ENCODE data around the gene ZNF827.

Gene ZNF827

DNA sequence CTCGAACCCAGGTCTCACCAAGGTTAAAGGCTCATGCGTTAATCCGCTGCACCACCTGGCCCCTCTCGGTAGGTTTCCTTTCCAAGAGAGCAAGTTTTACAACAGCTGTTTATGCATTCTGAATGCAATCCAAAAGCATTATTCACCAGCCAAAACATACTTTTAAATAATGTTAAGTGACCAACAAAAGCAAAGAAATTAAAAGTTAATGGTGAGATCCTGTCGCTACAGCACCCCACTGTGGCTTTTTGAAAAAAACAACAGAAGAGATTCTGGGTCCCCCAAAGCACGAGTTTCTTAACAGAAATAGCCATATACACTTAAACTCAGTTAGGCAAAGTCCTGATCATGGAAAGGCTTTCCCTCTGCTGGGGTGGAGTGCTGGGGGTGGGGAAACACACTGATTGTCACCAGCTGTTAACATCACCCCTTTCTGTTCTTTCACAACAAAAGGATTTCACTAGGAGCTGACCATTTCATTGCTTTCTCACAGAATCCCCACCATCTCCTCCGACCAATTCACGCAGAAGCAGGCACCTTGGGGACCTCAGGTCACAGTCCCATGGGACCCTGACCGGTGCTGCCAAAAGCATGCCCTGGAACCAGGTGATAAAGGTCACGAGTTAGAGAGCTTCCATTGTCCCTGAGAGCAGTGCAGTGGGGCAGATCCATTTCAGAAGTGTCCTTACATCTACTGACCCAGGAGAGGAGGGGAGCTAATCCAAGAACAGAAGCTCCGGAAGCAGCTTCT lies 51.2 kb downstream of the ZNF827 start:
- FAIRE-seq, result peak; percentile 72

DNA sequence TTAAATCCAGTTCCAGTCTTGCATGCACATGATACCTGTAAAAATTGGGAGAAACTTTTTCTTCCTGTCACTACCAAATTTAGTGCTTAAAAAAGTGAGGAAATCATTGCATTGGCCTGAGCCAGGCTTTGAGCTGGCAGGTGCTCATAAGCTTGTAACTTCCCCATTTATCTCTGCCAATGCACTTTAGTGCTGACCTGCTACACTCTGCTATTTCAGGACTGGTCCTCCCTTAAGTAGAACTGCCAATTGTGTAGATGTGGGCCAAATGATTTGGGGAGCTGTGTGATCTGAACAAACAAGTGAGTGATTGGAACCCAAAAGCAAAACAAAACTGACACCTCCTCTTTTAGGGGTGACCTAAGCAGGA lies 51.8 kb downstream of the ZNF827 start:
- no peak for FAIRE-seq

DNA sequence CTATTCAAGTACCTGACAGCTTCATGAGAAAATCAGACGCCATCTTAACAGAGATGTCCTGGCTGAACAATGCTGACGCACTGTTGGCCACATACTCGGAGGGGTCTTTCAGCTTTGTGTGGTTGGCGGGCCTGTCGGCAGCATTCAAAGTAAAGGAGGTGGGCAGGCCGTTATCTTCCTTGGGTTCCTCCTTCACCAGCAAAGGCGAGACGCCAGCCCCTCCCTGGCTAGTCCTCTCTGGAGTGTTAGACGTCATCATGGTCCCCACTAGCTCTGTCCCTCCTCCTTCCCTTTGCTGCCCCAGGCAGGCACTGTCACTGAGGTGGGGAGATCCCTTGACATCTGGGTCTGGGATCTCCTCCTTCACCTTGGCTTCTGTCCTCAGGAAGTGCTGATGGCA lies 53.0 kb downstream of the ZNF827 start:
- no peak for FAIRE-seq

DNA sequence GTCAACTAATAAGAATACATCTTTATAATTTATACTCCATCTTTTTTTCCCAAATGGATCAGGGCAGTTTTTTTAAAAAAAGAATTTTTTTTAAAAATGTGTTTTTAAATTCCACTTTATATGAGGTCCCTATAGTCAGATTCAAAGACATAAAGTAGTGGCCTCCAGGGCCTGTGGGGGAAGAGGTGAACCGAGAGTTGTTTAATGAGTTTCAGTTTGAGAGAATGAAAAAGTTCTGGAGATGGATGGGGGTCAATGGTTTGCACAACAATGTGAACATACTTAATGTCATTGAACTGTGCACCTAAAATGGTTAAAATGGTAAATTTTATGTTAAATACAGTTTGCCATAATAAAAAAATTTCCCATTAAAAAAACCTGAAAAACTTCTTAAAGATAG lies 53.8 kb downstream of the ZNF827 start:
- no peak for FAIRE-seq

DNA sequence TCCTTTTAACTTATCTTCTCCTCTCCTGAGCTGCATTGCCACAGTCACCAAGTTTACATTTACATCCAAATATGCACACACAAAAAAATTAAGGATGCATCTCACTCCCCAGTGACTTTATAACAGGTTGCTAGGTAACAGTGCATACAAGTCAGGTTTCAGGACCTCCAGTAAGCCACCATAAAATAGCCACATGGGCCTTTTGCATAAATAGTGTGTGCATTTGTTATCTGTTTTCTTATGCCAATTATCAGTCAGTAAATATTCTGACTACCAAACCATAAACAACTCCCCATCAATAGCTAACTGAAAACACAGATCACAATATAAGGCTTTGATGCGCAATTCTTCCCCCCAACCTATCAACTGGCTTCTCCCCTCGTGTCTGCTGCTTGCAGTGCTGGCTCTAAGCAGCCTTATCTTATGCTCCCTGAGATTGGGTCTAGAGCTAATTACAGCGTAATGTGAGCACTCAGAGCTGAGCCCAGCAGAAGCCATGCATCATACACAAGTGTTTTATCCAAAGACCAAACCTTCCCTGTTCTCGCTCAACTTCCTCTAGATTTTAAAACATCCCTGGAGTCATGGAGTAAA lies 55.4 kb downstream of the ZNF827 start:
- FAIRE-seq, result no peak

DNA sequence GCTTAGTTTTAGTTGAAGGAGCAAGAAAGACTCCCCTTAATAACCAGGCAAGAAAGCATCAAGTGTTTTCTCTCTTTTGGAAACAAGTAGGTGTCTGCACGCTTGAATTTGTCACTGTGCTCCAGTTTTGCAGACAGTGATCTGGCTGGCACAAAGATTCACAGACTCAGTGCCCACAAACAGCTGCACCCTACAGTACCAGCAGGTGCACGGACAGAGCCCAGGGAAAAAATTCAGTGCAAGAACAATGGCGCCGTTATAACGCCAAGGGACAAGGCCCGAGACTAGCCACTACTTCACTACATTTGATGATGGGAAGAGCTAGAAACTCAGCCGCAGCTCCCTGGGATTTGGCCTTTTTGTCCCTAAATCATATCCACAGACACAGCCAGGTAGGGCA lies 56.0 kb downstream of the ZNF827 start:
- no peak for FAIRE-seq

DNA sequence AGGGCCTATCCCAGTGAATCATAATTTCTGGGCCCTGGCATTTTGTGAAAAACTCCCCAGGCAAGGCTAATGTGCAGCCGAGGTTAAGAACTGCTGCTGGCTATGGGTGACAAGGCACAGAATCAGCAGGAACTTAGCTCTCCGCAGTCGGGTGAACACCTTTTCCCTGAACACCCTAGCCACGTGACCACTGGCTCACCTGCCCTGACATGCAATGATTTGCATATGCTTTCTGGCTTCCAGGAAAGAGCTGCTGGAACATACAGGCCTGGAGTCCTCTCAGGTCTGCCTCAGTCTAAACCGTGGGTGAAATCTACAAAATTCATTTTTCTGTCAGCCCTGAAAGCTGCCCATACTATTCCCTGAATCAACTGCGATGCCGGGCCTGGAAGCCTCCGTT lies 56.6 kb downstream of the ZNF827 start:
- no peak for FAIRE-seq

DNA sequence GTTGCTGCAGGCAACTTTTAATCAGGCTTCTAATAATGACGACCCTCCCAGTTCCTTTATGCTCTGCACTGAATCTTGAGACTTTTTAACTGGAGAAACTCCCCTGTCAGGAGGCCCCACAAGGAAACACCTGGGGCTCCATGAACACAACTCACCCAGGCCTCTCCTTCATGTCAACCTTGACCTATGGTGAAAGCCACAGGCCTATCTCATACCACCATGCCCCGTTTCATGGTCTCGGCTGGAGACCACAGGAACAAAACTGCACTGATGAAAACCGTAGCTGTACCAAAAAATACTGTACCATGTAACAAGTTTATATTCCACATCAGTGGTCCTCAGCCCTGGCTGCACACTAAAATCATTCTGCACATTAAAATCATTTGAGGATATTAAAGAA lies 57.0 kb downstream of the ZNF827 start:
- no peak for FAIRE-seq

DNA sequence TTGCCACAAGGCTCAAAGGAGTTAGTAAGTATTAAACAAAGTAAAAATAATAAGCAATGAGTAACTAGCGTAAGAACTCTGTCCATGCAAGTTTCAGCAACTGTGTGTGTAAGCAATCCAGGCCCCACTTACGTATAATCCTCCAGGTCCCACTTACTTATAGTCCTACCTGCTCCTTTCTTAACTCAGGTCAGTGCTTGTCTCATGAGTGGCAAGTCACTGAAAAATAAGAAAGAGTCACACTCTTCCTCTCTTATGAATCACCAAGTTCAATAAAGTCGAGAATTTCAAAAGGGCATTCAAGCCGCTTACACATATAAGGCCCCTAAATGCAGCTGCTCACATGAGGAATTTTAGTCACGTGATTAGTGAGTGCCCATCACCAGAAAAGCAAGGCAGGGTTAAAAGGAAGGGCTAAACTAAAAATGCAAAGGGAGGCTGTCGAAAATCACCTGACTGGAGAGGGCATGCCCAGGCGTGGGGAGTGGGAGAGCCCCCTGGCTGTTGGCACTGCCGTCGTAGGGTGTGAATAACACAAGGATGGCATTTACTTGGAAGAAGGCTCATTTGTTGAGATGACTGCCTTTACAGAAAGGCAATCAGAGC lies 58.2 kb downstream of the ZNF827 start:
- FAIRE-seq, result no peak

DNA sequence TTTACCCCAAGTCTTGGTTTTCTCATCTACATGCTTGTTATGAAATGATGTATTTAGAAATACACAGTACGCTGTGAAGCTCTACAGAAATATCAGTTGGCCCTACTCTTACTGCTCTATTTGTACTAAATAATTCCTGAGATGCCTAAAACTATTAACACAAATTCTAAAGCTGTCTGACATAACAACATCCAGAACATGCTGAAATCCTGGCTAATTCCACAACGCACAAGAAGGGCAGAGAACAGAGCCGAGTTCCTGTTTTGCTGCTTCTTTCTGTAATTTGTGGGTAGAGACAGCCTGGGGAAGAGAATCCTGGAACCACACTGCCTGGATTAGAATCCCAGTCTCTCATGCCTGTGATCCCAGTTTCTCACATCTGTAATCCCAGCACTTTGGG lies 59.0 kb downstream of the ZNF827 start:
- FAIRE-seq, result no peak

DNA sequence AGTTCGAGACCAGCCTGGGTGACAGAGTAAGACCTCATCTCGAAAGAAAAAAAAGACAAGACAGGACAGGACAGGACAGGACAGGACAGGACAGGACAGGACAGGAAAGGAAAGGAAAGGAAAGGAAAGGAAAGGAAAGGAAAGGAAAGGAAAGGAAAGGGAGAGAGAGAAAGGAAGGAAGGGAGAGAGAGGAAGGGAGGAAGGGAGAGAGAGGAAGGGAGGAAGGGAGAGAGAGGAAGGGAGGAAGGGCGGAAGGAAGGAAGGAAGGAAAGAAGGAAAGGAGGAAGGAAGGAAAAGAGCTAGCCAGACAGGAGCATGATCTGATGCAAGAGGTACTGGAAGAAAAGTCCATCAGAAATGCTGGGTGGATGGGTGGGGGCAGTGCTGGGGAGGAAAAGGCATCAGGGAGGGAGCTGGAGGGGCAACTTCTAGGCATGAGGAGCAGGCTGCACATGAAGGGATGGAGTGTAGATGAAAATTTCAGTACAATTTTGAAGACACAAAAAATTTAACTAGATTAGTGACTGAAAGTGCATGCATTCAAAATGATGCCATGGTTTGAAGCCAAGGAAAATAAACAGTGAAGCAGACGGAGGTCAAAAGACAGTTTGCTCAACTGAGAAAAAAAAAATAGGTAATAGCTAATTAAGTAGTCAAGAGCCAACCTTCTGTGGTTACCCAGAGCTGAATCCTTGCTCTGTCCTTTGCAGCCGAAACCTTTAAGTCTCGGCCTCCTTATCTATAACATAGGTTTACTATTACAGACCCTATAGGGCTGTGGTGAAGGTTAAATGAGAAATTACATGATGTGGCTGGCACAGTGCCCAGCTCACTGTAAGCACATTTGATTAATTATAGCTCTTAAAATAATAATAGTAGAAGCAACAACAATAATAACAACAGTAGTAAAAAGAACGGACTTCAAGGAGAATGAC lies 59.9 kb downstream of the ZNF827 start:
- FAIRE-seq, result no peak

DNA sequence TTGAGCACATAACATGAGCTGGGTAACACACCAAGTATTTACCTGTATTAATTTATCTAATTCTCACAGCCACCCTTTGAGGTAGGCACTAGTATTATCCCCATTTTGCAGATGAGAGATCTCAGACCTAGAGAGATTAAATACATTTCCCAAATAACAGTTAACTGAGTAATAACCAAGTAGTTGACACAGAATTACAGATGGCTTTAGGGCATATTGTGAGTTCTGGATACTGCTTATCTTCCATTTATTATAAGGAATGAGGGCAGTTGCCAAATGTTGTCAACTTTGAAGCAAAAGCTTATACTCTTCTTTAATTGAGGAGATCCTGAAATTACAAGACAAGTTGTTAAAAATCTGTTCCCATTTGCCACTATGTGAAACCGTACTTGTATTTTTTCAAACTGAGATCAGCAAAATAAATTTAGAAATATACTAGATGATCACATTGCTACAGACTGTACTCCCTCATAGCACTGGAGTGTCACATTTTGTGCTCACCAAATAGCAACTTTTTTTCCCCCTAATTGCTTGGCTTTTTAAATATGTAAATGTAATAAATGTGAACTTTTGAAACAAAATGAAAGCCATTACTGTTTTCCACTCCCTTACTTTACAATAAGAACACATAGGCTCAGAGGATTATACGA lies 62.0 kb downstream of the ZNF827 start:
- no peak for FAIRE-seq

DNA sequence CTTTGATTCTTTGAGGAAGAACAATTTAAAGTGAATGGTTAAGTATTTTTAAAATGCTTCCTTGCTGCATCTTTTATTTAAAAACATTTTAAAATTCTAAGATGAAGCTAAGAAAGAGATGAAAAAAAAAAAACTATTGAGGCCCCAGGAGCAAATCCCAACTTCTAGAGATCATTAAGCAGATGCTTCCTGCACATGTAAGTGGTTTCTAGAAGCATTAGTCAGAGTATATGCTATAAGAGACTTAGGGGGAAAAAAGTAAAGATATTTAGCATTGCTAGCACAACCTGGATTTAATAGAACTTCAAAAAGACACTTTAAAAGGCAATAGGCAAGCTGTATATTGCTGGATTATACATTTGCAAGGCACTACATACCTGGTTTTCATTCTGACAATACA lies 64.7 kb downstream of the ZNF827 start:
- FAIRE-seq, result no peak

DNA sequence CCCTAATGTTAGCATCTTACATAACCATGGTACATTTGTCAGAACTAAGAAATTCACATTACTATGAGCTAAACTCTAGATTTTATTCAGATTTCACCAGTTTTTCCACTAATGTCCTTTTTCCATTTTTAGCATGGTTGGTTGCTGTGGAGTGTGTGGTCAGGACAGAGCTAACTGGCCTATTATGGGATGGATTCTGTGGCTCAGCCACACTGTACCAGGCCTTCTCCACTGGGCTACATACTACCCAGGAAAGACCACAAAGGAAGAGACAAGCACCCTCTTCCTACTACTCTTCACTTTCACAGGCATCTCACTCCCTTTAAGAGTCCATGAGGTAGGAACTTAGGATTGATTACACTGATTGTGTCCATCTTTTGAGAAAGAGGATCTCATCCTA lies 67.4 kb downstream of the ZNF827 start:
- FAIRE-seq, result no peak

DNA sequence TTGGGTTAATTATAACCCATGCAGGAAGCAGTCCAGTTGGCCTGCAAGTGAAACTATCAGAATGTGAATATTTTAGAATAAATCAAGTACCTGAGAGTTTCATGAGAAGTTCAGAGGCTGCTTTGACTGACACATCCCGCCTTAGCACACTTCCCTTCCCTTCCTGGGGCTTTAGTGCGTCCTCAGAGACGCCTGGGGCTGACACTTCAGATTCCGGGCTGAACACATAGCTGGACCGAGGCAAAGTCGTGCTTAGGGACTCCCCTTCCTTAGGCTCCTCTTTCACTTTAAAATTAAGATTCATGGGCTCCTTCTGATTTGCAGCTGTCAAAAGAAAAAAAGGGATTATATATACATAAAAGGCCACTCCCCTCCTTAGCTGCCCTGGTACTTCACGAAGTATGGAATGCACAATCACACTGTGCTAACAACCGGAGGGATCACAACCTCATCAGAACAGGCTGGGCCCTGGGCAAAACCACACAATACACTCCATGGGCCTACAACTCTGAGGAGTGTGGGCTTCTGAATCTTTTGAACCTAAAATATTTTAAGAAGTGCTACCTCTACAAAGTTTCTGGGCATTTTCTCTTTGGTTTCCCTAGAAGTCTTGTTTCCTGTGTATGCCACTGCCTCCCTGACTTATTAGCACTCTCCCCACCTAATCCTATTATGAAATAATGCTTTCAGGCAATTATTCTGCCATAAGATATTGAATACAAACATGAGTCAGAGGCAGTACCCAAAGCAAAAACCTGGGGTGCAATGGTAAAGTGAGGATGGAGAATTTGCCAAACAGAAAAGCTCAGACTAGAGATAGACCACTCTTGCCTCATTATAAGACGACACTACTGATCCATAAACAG lies 68.2 kb downstream of the ZNF827 start:
- no peak for FAIRE-seq

DNA sequence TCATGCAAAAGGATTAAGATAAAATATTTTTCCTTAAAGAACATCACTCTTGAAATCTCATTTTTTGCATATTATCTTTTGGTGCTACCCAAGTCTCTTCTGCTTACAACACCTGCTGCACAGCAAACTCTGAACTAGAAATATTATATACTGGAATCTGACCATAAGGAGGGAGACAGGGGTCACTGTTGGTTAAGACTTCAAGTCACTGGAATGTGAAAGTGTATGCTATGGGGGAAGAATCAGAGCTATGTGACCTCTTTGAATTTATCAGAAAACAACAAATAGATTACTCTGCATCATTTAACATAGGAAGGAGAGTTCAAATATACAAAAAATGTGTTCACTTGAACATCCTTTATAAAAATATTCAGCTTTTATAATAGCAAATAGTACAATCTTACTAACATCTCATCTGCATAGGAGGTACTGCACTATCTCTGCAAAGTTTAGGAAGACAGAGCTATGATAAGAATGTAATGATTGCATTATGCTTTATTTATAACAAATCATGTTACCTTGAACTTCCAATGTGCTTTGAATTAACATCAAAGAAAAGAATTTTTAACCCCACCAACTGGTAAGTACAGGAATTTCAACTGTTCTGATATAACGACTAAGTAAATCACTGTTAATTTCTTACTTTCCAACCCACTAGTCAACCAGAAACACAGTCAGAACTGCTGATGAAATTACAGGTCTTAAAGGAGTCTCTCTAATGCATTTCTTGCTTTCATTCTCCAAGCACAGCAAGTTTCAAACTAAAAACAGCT lies 69.8 kb downstream of the ZNF827 start:
- no peak for FAIRE-seq

DNA sequence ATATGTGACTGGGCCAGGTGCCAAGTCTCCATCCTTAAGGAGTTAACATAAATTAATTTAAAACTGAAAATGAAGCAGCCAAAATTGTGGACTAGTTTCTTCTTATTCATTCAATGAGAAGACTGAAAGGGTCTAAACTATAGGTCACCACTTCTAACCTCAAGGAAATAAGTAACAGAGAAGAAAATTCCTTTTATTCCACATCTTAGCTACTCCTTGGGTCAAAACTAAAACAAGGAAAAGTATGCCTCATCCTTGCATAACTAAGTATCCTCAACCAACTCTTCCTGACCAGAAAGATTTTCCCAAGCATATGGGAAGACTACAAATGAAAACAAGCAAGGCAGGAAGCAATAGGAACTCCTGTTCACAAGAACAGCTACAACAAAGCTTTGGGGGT lies 71.2 kb downstream of the ZNF827 start:
- FAIRE-seq, result no peak

DNA sequence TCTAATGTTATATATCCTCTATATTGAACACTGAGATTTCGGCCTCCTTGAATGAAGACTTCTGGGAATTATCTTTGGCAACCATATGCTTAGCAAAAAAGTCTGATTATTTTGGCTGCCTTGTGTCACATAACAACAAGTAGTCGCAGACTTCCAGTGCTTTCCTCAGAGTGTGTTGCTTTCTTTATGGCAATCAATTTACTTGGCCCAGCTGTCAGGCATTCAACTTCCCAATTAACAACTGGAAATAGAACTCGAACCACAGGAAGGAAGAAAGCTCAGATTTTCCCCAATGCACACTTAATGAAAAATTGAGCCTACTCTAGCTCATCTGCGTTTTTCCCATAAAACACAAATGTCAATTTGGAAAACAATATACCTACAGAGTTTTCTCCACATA lies 71.6 kb downstream of the ZNF827 start:
- FAIRE-seq, result no peak

DNA sequence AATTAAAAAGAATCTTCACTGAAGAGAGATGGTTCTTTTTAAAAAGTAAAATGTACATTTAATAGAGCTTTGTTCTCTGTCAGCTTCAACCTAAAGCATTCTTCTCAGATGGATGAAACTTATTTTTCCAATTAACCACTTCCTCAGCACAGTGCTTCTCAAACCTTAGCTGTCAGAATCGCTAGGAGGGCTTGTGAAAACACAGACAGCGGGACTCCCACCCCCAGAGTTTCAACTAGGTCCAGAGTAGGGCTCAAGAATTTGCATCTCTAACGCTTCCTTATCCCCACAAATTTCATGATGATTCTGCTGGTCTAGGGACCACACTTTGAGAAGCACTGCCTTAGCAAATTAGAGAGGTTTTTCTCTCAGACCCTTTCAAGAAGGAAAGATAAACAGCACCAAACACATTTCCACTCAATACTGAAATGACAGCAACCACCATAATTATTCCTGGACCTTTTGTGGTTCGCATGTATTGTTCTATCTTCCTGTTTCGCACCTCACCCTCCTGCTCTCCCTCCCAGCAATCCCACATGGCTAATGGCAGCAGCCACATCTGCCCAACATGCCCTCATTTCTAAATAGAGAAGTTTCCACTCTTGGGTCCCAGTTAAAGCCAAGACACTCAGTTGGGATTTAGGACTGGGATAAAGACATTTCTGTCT lies 73.2 kb downstream of the ZNF827 start:
- no peak for FAIRE-seq

DNA sequence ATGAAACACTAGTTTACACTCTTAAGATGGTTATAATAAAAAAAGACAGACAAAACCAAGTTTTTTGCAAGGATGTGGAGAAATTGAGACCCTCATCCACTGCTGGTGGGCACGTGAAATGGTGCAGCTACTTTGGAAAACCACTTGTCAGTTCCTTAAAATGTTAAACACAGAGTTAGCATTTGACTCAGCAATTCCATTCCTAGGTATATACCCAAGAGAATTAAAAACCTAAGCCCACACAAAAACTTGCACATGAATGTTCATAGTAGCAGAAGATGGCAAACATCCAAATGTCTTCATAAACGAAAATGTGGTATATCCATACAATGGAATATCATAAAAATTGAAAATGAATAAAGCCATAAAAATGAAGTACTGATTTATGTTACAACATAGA lies 75.4 kb downstream of the ZNF827 start:
- no peak for FAIRE-seq
